ENCODE data around the gene ISG20L2.

Gene ISG20L2

DNA sequence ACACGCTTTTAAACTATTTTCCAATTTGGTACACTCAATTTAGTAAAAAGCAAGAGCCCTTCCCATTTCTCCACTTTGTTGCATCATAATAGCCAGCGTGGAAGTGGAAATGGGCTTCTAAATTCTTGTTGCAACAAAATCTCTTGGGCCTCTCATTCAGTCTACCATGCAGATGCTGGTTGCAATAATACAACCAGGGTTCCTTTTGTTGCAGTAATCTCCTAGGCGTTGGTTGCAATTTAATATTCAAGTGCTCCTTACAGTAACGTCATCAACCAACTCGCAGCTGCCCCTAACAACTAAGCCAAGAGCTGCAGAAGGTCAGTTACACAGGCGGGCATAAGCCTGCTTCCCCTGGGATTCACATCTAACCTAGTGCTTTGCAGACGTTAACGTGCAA, 25.7 kb upstream of the ISG20L2 start:
- DNase-seq, result no peak

DNA sequence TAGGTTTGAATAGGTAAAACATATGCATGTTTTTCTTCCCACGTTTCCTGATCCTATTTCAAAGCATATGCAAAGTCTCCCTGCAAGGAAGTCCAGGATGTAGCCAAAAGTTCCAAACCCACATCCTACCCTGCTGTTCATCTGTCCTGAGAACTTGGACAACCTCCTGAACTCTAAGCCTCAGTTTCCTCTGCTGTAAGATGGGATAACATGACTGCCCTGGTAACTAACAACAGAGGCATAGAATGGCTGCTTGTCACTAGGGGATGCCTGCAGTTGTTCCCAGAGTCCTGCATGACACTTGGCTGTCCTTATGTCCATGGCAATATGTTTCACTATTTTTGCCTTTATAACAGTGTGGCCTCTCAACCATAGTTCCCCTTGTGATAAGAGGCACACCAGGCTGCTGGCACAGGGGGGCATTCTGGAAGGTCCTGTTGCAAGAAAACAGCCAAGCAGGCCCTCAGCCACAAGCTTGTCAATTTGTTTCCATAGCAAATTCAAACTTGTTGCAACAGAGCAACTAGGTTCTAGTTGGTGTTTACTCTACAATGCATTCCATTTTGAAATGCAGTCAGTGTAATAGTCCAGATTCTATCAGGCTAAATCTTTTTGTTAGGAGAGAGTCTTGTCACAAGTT, 24.4 kb upstream of the ISG20L2 start:
- DNase-seq, result no peak

DNA sequence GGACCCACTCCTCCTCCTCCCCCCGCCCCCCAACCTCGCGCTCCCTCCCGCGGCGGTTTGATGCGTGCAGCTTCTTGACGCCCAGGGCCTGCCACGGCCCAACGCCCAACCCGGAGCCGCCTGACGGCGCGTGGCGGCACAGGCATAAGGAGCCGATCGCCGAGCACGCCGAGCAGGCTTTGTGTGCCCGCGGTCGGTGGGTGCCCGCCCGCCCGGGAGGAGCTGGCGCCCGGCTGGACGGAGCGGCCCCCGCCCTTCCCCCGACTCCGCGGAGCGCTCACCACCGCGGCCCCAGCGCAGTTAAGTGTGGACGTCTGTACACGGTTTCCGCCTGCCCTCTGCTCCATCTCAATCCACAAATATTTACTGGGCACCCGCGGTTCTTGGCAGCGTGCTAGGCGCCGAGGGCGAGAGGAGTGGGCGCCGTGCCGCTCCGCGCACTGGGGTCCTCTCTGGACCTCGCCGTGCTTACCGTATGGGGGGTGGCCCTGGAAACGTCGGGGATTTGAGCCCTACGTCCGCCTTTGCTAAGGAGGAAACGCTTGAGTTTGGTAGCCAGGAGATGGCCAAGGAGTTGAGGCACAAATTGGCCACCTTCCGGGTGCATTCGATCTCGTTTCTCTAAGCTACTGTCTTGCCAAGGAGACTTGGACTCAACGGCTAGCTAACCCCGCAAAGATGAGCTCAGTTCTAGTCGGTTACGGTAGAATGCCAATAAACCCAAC, 23.4 kb upstream of the ISG20L2 start:
- DNase-seq, result peak; percentile 74 to 98 (median 93)

DNA sequence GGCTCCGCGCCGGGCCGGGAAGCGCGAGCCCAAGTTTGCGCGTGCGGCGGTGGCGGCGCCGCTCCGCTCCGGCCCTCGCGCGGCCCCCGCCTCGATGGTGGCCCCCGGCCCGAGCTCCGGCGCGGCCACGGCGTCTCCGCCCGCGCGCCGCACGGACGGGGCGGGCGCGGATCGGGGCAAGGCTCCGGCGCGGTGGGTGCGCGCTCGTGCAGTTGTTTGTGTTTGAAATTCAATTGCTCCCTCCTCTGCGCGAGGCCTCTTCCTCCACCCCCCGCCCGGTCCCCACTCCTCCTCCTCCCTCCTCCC, 22.8 kb upstream of the ISG20L2 start, which contains the start of gene HDGF:
Gene HDGF (minus strand): TSS at position 225 of the 306 bp plus-strand sequence. CDS start 246 bp downstream, outside the sequence.
- peak in 1 of 14 donors; percentile 68 for DNase-seq

DNA sequence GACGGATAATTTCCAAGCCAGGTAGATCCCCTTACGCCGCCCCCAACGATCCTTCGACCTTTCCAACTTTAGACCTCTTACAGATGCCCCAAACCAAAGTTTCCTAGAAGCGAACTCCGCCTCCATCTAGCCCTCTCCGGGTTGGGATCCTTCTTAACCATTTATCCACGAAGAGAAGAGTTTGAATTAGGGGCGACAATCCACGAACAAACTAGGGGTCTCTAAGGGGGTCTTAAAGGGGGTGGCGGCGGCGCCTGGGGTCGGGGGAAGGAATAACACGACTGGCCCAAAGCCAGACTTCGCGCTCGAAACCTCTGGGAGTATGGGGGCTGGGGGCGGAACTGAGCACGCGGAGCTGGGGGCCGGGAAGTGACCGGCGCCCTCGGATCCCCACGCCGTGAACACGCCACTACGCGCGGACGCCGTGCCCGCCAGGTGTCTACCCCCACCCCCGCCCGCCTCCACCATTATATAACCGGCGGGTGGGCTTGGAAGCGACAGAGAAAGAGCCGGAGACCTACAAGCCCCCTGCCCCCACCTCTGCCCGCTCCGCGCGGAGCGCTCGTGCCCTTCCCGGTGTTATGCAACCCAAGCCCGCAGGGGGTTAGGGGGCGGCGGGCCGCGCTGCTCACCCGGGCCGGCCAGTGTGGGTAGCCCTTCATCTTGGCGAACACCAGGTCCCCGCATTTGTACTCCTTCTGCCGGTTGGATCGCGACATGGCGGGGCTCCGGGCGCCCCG, 22.3 kb upstream of the ISG20L2 start:
- DNase-seq, result peak in 8 of 14 donors; percentile 50 to 81 (median 66)

DNA sequence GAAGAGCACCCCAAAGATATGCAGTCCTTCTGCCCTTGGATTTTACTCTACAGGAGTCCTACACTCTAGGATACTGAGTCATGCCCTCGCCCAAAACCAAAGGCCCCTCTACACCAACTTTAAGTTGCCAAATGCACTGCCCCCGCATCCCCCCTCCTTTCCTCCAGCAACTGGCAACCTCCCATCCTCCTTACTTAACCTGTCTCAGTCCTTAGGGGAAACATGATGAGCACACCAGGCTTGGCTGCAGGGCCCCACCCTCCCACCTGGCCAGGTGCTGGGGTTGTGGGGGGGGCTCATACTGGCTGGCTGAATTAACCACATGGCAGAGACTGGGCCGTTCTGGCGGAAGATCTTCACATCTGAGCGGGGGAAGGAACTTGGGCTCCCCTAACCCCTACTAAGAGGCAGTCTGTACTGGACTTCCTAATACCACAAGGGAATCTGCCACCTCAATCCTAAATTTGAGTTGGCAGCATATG, 21.7 kb upstream of the ISG20L2 start:
- DNase-seq, result peak in 6 of 14 donors; percentile 20 to 52 (median 36)

DNA sequence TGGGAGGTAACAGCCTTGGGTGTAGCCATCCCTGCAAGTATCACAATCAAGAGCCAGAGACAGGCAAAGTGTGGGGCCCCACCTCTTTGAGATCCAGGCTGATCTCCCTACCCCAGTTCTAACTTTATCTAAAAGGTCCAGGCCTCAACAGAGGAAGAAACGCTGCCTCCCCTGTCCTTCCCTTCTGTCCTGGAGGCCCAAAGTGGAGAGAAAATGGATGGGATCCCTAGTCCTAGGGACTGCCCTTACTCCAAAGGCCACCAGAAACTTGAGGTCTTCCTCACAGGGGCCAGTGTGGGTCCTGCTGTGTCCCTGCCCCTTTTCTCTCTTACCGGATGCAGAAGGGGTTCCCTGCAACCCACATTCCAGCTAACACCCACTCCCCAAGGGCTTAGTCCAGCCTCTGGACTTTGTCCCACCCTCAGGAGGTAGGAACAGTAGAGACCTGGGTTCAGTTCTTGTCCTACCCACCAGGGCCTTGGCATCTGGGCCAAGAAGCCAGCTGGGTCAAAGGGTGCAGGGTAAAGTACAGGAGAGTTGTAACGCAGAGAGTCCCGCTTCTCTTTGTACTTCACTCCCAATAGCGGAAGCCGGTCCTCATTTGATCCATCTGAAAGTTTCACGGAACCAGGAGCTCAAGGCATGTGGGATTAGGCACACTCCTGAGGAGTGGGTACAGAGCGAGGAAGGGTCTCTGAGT, 21.0 kb upstream of the ISG20L2 start:
- no peak for DNase-seq

DNA sequence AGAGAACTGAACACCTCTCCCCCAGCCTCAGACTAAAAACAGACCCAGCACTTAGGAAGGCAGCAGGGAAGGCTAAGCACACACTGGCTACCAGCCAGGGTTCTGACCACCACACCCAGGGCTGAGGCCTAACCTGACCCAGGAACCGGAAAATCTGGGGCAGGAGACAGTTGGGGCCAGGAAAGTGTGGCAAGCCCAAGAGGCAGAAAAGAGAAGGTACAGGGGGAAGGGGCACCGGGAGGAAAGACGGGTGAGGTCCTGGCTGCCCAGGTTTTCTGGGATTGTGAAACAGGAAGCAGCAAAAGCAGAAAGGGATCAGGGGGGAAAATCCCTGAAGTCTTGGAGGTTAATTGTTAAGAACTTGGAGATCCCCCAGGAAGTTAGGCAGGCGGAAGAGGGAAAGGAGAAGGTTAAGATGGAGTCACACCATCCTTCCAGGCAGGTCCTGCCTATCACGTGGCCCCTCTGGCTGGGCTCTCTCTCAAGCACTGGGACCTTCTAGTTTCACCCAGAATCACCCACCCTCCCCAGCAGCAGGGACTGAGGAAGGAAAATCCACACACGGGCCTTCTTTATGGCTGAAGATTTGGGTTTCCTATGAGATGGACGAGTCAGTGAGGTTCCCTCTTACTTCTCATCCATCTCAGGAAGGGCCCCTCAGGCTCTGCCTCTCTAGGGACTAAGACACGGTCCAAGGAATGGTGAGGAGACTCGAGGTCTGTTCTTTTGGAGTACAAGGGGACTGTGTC, 20.3 kb upstream of the ISG20L2 start:
- DNase-seq, result peak in 7 of 14 donors; percentile 15 to 67 (median 44)

DNA sequence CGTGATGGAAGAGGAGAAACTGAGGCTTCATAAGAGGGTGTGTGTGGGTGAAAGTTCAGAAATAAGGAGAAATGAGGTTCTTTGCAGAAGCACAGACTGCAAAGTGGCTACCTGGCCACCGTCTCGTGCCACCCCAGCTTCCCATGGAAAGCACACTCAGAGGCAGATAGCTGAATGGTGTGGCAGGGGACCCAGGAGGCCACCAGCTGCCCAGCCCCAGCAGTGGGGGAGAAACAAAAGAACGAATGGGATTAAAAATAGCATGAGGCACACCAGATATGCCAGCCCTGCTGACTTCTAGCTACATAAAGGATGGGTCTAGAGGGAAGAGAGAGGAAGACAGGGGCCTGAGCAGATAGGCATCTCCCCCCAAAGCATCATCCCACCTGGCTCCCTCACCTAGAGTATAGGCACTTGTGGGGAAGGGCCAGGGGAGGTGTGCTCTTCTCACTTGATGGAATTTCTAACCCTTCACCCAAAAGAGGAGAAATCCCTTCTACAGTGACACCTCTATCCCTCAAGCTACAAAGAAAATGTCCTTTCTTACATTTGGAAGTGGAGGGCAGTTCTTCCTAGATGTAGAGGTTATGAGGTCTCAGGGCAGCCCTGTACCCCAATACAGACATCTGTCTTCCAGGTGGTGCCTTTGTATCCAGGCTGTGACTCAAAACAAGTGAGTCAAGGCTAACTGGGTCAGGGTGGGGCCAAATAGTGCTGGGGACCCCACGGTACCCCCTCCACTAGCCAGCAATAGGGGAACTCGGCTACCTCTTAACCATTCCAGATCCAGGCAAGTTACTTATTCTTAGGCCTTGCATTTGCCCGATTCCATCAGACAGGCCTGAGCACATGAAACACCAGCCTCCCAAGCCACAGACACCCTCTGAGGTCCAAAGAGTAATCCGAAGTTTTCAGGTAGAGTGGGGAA, 19.4 kb upstream of the ISG20L2 start:
- DNase-seq, result peak in 4 of 14 donors; percentile 22 to 51 (median 36)

DNA sequence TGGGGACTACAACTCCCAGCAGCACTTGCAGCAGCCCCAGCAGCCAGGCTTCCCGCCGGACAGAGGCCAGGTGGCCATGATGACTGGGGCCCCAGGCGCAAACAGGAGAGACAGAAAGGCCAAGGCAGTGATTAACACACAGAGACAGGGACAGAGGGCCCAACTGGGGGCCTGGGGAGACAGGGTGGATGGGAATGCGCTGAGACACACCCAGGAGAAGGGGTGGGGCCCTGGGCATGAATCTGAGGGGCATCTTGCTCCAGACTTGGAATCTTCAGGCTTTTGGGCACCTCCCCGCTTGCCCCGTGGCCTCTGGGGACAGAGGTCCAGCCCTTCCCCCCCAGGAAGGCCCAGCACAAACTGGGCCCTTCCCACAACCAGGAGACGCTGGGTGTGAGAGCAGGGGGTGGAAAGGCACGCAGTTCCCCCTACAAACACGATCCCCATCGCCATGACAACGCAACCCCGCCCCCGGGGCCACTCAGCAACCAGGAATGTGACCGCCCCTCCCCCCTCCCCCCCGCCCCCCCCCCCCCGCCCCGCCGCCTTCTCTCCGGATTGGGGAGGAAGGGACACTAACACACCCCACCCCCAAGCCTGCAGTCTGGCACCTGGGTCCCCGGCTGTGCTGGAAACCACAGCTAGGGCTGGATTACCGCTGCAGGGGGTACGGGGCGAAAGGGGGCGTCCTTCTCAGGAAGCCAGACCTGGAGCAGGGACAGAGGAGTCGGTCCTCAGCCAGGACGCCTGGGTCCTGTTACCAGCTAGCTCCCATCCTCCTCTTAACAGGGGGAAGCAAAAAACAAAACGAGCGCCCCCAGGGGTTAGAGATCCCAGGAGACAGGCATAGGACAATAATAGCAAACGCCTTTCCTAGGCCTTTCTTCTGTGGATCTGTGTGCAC, 18.4 kb upstream of the ISG20L2 start:
- DNase-seq, result peak; percentile 26 to 88 (median 76)

DNA sequence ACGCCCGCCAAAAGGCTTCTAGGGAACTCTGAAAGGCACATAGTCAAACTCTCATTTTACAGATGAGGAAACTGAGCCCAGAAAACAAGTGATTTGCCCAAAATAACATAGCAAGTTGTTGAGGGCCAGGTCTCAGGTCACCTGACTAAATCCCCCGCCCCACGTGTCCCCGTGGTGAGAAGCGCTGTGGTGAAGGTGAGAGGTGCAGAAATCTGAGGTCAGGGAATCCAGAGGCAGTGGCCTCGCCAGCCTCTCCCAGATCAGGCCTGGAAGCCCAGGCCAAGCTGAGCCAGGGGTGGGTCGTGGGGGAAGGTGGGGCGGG, 17.8 kb upstream of the ISG20L2 start:
- no peak for DNase-seq

DNA sequence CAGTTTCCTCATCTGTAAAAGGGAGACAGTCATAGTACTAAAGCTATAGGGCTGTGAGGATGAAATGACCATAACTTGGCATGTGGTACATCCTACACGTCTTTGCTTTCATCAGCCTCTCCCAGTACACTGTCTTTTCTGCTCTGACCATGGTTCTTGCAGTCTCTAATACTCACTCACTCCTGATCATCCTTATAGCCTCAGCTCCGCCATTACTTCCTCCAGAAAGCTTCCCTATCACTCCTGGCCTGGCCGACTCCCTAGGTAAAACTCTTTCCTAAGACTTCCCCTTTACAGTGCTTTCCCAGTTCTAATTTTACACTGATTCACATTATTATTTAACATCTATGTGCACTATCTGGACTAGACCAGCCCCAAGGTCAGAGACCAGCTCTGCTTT, 17.3 kb upstream of the ISG20L2 start:
- no peak for DNase-seq

DNA sequence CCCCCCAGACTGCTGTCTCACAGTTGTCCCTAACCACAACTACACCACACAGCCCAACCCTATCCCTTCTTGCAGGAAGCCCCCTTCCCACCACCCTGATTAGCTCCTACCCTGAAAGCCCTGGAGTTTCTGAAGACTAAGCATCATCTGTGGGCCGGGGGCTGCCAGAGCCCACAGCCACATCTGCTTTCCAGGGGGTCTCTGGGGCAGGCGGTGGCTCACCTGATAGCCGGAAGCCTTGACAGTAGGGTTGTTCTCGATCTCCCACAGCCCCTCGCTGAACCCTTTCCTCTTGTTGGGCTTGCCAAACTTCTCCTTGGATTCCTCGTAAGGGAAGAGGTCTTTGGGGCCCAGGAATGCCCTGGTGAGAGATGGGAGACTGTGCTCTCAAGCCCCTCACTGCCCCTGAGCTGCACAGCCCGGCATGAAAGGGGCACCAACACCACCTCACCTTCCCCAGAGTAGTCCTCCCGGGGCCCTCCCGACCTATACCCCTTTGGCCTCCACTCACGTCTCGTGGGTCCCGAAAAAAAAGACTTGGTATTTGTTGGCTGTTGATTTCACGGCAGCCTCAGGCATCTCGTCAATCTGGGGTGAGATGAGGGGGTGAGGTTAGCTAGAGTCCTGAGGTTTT, 16.3 kb upstream of the ISG20L2 start:
- no peak for DNase-seq

DNA sequence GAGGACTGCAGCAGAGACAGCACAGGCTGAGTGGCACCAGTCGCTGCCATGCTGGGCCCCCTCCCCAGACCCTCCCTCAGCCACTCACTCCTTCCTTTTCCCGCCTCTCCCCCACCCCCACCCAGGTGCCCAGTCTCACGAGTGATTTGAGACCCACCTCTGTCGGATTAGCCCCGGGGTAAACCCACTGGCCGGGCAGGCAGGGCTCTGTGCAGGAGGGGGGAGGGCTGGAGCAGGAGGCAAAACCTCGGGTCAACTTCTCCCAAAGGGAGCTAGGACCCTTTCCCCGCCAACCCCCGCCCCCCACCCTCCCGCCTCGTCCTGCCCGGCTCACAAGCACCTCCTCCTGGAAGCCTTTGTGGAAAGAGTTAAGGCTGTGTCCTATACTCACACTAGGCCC, 15.8 kb upstream of the ISG20L2 start:
- DNase-seq, result no peak

DNA sequence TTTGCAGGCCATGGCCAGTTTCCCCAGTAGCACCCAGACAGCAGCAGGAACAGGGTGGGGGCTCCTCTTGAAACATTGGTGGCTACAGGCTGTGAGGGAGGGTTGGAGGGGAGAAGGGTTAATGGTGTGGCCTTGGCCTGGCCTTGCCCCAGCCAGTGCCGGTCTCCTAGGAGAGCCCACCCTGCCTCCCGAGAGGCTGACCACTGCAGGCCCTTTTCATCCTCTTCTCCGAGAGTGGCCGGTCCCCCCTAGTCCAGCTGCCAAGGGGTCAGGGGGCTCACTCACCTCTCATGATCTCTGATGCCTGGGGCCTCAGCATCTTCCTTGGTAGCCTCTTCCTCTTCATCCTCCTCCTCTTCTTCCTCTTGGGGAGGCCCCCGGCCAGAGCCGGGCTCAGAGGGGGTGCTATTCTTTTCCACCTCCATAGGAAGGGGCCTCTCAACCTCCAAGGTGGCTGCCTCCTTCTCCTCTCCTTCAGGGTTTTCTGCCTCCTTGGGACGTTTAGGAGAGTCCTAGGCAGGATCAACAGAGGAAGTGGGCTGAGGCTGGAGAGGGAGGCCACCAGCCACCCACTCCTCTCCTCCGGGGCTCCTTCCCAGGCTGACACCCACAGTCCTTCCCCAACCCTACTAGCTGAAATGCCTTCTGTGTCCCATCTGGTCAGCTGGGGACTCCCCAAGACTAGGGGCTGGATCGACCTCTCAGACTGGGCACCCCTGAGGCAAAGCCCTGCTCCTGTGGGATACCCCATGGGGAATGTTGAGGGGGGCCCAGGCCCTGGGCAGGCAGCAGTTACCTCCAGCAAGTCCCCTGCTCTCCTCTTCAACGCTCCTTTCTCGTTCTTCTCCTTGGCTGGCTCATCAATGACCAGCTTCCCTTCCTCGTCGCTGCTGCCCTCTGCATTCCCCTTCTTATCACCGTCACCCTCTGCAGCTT, 15.1 kb upstream of the ISG20L2 start:
- no peak for DNase-seq

DNA sequence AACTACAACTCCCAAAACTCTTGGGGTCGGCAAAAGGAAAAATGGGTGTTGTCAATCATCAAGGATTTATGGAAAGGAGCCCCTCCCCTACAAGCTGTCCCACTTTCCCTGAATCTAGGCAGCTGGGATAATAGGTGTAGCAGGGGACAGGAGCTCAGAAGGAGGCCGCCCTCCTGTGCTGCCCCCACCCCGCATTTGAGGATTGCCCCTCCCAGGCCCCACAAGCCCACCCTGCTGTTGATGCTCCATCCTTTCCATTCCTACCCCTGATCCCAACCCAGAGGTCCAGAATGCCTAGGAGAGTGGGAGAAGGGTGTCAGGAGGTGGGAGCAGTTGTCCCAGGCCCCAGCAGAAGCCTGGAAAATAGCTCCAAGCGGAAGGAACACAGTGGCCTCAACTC, 14.2 kb upstream of the ISG20L2 start:
- DNase-seq, result no peak

DNA sequence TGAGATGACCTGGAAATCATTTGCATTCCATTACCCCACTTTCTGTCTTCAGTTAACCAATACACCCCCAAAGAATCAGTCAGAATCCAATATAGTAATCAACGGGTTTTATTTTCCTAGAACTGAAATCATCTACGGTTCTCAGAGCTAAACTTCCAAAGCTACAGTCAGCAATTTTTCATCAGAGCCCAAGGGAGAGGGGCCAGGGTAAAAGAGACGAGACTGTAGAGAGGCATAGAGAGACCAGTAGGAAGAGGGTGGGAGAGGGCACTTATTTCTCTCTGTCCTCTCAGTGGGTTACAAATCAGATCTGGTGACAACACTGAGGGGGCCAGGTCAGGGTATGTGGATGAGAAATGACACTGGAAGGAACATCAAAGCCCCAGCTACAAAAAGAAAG, 13.5 kb upstream of the ISG20L2 start:
- no peak for DNase-seq

DNA sequence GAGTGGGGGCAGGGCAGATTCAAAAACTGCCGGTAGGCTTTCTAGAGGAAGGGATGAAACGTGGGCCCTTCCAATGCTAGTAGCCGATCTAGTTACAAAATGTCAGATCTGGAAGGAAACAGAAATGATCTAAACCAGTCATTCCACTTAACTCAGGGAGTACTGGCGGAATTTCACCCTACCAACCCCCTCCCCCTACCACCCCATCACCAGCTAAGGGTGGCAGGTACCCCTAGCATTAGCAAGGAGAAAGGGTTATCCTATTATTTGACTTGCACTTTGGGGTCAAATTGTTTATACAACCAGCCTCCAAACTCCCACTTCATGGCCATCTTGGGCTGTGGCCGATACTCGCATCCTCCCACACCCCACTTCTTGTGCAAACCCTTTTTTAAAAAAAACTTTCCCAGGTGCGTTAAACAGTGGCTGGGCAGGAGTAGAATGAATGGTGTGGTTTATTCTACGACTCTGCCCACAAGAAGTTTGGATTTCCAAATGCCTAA, 13.0 kb upstream of the ISG20L2 start:
- DNase-seq, result no peak
